H54 (cell line): ENCODE measurements around the gene DMTF1.
"Not testable (repeated sequence)": the region's sequence is repeated elsewhere in the genome, so short reads cannot be mapped to it uniquely, and the experiment has no call there.

Experiments
- DNase-seq: peaks from one replicate; pipeline ENCODE4 v3.0.0; 2011; ENCODE audit warnings: low spot score, mixed read lengths; ENCODE audit not compliant: insufficient read length
- FAIRE-seq: peaks from 3 replicates; lab custom pipeline; 2011; peaks lifted over from hg19 to GRCh38; lab: Jason Lieb, UNC
- POLR2A ChIP-seq: IDR thresholded peaks from 2 replicates; pipeline ENCODE4 v1.6.1; 2011; ENCODE audit warnings: low read depth, mild to moderate bottlenecking, low read length

DMTF1 gene, protein sequence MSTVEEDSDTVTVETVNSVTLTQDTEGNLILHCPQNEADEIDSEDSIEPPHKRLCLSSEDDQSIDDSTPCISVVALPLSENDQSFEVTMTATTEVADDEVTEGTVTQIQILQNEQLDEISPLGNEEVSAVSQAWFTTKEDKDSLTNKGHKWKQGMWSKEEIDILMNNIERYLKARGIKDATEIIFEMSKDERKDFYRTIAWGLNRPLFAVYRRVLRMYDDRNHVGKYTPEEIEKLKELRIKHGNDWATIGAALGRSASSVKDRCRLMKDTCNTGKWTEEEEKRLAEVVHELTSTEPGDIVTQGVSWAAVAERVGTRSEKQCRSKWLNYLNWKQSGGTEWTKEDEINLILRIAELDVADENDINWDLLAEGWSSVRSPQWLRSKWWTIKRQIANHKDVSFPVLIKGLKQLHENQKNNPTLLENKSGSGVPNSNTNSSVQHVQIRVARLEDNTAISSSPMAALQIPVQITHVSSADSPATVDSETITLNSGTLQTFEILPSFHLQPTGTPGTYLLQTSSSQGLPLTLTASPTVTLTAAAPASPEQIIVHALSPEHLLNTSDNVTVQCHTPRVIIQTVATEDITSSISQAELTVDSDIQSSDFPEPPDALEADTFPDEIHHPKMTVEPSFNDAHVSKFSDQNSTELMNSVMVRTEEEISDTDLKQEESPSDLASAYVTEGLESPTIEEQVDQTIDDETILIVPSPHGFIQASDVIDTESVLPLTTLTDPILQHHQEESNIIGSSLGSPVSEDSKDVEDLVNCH

DNA sequence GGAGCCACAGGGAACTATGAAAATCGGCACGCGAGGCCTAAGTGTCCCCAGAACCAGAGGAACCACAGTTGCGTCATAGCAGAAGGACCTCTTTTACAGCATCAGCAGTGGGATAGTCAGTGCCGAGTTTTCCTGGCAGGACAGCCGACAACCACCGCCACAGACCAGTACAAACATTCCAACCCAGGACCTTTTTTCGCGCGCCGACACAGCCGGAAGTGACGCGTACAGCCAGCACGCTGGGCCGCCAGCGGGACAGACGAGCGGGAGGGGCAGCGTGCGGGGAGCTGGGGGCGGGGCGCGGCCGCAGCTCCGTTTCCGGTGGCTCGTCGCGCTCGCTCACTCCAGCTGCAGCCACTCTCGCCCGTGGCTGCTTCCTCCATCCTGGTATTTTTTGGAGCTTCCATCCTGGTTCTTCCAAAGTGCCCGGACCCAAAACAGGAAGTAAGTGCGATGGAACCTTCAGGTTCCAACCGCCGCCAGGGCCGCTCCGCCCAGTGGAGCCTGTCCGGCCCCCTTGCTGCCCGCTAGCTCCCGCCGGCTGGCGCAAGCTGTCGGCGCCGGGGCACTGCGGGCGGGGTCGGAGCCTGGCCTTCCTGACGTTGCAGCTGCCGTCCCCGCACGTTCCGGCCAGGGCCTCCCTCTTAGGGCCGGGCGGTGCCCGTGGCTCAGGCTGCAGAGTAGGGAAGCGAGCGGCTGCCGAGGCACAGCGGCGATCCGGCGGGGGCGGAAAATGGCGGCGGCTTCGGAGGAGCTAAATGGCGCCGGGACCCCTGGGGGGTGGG is at the start of gene DMTF1:
TSS of gene DMTF1 (plus strand) at position 342 of the 785 bp plus-strand sequence. CDS start 12,489 bp downstream, outside the sequence.
- TF ChIP-seq POLR2A: peak; percentile 81
- DNase-seq: peak; percentile 84
- peak; percentile 92 for FAIRE-seq

- no peak for TF ChIP-seq POLR2A
- FAIRE-seq (no peak), DNase-seq (no peak)
Measured at GRCh38 chr7:87105401-87105800, 46.9 kb upstream of the DMTF1 start.

DNA sequence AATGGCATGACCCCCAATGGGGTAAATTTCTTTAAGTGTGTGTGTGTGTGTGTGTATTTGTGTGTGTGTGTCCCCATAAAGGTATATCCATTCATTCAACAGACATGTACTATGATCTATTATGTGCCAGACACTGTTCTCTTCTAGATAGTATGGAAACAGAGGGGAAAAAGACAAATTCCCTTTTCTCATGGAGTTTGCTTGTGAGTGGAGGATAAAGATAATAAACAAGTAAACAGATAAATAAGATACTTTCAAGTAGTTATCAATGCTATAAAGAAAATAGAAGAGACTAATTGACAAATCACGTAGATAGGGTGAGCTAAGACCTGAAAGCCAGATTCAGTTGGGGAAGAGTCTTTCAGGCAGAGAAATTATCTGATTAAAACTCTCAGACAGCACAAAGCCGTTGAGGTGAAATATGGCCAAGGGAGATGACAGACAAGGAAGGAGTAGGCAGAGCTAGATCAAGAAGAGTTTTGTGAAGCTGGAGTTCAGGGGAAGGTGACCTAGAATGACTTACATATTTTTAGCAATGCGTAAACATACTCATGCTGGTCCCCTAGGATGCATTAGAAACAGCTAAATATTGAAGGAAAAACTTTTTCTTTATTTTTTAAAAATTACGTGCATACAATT is 45.2 kb upstream of the DMTF1 start:
- FAIRE-seq (no peak), DNase-seq (no peak)
- TF ChIP-seq POLR2A: no peak

DNA sequence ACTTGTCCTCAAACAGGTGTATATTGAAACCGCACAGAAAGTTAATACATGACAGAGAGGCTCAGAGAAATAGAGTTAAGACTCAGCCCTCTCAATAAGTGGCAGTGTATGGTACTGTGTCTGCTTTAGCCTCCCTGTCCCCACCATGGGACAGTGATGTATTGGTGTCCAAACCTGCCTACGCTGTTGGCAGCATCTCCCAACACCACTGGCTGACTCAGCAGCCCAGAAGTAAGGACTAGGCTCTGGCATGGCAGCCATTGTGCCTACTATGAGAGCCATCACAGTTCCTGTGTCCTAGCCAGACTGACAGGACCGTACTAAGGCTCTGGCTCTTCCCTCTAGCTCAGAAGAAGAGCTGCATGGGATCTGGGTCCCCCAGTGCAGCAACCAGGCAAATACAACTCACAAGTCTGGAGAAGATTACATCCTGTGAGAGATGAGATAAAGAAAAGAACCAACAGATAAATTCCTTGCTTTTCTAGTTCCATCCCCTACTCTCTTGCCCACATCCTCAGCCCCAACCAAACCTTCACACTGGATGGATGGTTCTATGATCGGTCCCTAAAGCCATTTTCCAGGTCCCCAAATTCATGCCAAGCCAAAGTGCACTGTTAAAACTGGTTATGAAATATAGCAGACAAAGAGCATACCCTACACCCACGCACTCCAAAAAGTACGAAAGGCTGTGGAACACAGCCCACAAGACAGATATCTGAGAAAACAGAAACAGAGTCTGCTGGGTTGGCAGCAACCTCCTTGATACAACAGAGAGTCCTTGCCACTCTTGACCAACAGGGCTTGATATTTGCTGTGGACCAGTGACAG is 44.1 kb upstream of the DMTF1 start:
- DNase-seq (no peak), FAIRE-seq (no peak)
- TF ChIP-seq POLR2A: no peak

GRCh38 chr7:87110778-87111177 is 41.5 kb upstream of the DMTF1 start:
- DNase-seq (no peak), FAIRE-seq (no peak)
- no peak for TF ChIP-seq POLR2A

- DNase-seq (no peak), FAIRE-seq (no peak)
- TF ChIP-seq POLR2A: no peak
Measured at GRCh38 chr7:87111877-87112276, 40.4 kb upstream of the DMTF1 start.

DNA sequence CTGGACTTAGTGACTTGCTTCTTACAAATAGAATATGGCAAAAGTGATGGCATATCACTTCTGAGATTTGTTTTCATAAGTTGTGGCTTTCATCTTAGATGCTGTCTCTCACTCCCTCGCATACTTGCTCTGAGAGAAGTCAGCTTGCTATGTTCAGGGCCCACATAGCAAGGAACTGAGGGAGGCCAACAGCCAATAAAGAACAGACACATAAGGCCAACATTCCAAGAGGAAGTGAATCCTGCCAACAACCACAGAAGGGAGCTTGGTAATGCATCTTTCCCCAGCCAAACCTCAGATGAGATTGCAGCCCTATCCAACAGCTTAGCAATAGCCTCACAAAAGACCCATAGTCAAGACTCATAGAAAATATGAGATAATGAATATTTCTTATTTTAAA is 39.2 kb upstream of the DMTF1 start:
- FAIRE-seq: no peak
- DNase-seq: no peak
- TF ChIP-seq POLR2A: no peak

DNA sequence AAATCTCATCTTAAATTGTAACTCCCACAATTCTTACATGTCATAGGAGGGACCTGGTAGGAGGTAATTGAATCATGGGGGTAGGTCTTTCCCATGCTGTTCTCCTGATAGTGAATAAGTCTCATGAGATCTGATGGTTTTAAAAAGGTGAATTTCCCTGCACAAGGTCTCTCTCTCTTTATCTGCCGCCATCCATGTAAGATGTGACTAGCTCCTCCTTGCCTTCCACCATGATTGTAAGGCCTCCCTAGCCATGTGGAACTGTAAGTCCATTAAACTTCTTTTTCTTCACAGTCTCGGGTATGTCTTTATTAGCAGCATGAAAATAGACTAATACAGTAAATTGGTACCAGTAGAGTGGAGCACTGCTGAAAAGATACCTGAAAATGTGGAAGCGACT is 38.3 kb upstream of the DMTF1 start:
- not testable (repeated sequence) for FAIRE-seq, DNase-seq

GRCh38 chr7:87115772-87116171 is 36.5 kb upstream of the DMTF1 start:
- not testable (repeated sequence) for DNase-seq, FAIRE-seq

- TF ChIP-seq POLR2A: no peak
- FAIRE-seq (no peak), DNase-seq (no peak)
Measured at GRCh38 chr7:87116315-87116714, 35.9 kb upstream of the DMTF1 start.

DNA sequence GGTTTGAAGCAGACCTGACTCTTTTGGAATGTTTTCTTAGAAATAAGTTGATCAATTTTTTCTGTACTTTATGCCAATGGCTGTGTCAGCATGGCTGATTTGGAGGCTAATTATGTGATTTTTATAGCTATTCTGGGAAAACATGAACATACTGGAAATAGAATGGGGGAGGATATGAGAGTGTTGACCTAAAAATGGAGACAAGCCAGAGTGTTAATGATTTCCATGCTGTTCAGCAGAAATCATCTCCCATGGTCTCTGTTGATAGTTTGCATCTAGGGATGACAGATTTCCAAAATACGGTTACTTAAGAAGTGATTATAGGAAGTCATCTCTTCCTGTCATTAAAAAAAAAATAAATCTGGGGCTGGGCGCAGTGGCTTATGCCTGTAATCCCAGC is 32.7 kb upstream of the DMTF1 start:
- DNase-seq: no peak
- no peak for FAIRE-seq
- TF ChIP-seq POLR2A: no peak

GRCh38 chr7:87123105-87123504 is 29.1 kb upstream of the DMTF1 start:
- TF ChIP-seq POLR2A: no peak
- no peak for FAIRE-seq

GRCh38 chr7:87127019-87127418 is 25.2 kb upstream of the DMTF1 start:
- TF ChIP-seq POLR2A: no peak
- no peak for FAIRE-seq
- DNase-seq: no peak

More at GRCh38 chr7:87123105-87123504, 29.1 kb upstream of the DMTF1 start:
- no peak for DNase-seq
